Hindlimb muscle (tissue), 1 donor: Measurements from ENCODE around the gene LRRC7. TPM values are rescaled to one million over a fixed set of nuclear protein-coding genes. Genes with fewer than 3 reads are reported as not detected.
A peak's percentile ranks its signal among the peaks of the same experiment; 100 is the strongest.
"Not testable (repeated sequence)": the region's sequence is repeated elsewhere in the genome, so short reads cannot be mapped to it uniquely, and the experiment has no call there.

Experiments
- DNase-seq: peaks from one replicate; pipeline ENCODE4 v3.0.0-alpha.2; 2013
- polyA plus RNA-seq: library from polyadenylated mRNA; unstranded; fragments of 120-200 nt; gene quantifications from one replicate; pipeline ENCODE4 v1.2.1, GENCODE V29; 2013; ENCODE audit not compliant: insufficient read length

Gene LRRC7
- polyA plus RNA-seq, 1 donor, result 18.9 TPM

GRCh38 chr1:69697340-69697739, 129.6 kb downstream of the LRRC7 start:
- DNase-seq, result no peak

GRCh38 chr1:69700770-69701169, 133.0 kb downstream of the LRRC7 start:
- DNase-seq, result no peak

GRCh38 chr1:69702085-69702484, 134.4 kb downstream of the LRRC7 start:
- no peak for DNase-seq

- no peak for DNase-seq
Measured at GRCh38 chr1:69706473-69706872, 138.8 kb downstream of the LRRC7 start.

GRCh38 chr1:69707103-69707502, 139.4 kb downstream of the LRRC7 start:
- DNase-seq, result no peak

- no peak for DNase-seq
Measured at GRCh38 chr1:69710484-69711189, 142.9 kb downstream of the LRRC7 start.

GRCh38 chr1:69711190-69711930, 143.6 kb downstream of the LRRC7 start:
- DNase-seq, result no peak

- DNase-seq, result not testable (repeated sequence)
Measured at GRCh38 chr1:69717834-69718233, 150.1 kb downstream of the LRRC7 start.

GRCh38 chr1:69728206-69728605, 160.5 kb downstream of the LRRC7 start:
- no peak for DNase-seq

- no peak for DNase-seq
Measured at GRCh38 chr1:69733061-69733460, 165.3 kb downstream of the LRRC7 start.

- peak; percentile 51 for DNase-seq
Measured at GRCh38 chr1:69737527-69738185, 169.9 kb downstream of the LRRC7 start.

GRCh38 chr1:69738458-69739250, 170.9 kb downstream of the LRRC7 start:
- peak; percentile 7 for DNase-seq

- no peak for DNase-seq
Measured at GRCh38 chr1:69739251-69739605, 171.5 kb downstream of the LRRC7 start.

- DNase-seq, result no peak
Measured at GRCh38 chr1:69743146-69743545, 175.4 kb downstream of the LRRC7 start.

GRCh38 chr1:69744381-69744780, 176.7 kb downstream of the LRRC7 start:
- no peak for DNase-seq

GRCh38 chr1:69747207-69747606, 179.5 kb downstream of the LRRC7 start:
- DNase-seq, result no peak

GRCh38 chr1:69750638-69751037, 182.9 kb downstream of the LRRC7 start:
- DNase-seq, result no peak

GRCh38 chr1:69752831-69753230, 185.1 kb downstream of the LRRC7 start:
- no peak for DNase-seq

GRCh38 chr1:69754521-69754920, 186.8 kb downstream of the LRRC7 start:
- no peak for DNase-seq

GRCh38 chr1:69755647-69756046, 187.9 kb downstream of the LRRC7 start:
- DNase-seq, result no peak

- DNase-seq, result peak; percentile 80
Measured at GRCh38 chr1:69765951-69766350, 198.2 kb downstream of the LRRC7 start.

GRCh38 chr1:69766431-69767180, 198.9 kb downstream of the LRRC7 start:
- DNase-seq, result no peak
